Type B pancreatic cell (in vitro differentiated cells): ENCODE data around the gene ZBTB20. TPM values are rescaled to one million over a fixed set of nuclear protein-coding genes. Genes with fewer than 3 reads are reported as not detected.

ENCODE experiments used
- DNase-seq: peaks from one replicate; pipeline ENCODE4 v3.0.0; 2021; ENCODE audit warnings: mixed read lengths; ENCODE audit not compliant: unreplicated experiment; ENCODE audit errors: extremely low spot score
- H3K27ac Mint-ChIP-seq: 2 replicates; pipeline ENCODE4 v1.8.0; 2021; ENCODE audit warnings: mild to moderate bottlenecking, mixed read lengths
- H3K27me3 Mint-ChIP-seq: 2 replicates; pipeline ENCODE4 v1.8.0; 2021; ENCODE audit warnings: mixed read lengths
- H3K36me3 Mint-ChIP-seq: 2 replicates; pipeline ENCODE4 v1.8.0; 2021; ENCODE audit warnings: mixed read lengths
- H3K4me1 Mint-ChIP-seq: one replicate; pipeline ENCODE4 v1.8.0; 2021; ENCODE audit warnings: mixed read lengths; ENCODE audit not compliant: unreplicated experiment
- H3K4me3 Mint-ChIP-seq: 2 replicates; pipeline ENCODE4 v1.8.0; 2021; ENCODE audit warnings: mild to moderate bottlenecking, mixed read lengths
- H3K9me3 Mint-ChIP-seq: 2 replicates; pipeline ENCODE4 v1.8.0; 2021; ENCODE audit warnings: mixed read lengths
- total RNA-seq: library from RNA; stranded (reverse); gene quantifications from 2 replicates; pipeline ENCODE4 v1.2.1, GENCODE V29; 2021; ENCODE audit warnings: low replicate concordance
- TF ChIP-seq, protein P1 (sequence below): fragments of 200-600 bp; sonication (generic); conservative IDR thresholded peaks from 2 replicates; pipeline ENCODE4 v1.5.0; 2021; ENCODE audit warnings: antibody characterized with exemption, mild to moderate bottlenecking

ZBTB20 gene
- total RNA-seq, 1 donor from 2014 or later: 14.4 TPM

DNA sequence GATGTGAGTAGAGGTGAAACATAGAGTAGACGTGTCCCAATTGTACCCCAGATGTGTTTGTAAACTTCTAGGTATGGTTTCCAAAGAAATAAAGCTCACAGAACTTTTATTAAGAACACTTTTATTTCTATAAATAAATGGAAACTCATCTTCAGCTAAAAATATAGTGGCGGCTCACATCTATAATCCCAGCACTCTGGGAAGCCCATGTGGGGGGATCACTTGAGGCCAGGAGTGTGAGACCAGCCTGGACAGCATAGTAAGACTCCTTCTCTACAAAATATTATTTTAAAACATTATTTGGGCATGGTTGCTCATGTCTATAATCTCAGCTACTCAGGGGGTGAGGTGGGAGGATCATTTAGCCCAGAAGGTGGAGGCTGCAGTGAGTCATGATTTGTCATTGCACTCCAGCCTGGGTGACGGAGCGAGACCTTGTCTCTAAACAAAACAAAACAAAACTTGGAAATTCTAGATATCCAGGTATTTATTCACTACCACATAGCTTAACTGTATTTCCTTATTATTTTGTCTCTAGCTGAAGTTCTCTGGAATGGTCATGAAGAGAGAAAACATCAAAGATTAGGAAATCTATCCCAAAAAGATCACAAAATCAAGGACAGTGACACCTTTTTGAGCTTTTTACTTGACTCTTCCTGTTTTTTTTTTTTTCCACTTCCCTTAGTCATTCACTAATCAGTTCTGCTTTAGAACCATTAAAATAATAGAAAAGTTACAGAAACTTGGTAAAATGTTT lies 595.1 kb downstream of the ZBTB20 start:
- TF ChIP-seq, protein P1, sequence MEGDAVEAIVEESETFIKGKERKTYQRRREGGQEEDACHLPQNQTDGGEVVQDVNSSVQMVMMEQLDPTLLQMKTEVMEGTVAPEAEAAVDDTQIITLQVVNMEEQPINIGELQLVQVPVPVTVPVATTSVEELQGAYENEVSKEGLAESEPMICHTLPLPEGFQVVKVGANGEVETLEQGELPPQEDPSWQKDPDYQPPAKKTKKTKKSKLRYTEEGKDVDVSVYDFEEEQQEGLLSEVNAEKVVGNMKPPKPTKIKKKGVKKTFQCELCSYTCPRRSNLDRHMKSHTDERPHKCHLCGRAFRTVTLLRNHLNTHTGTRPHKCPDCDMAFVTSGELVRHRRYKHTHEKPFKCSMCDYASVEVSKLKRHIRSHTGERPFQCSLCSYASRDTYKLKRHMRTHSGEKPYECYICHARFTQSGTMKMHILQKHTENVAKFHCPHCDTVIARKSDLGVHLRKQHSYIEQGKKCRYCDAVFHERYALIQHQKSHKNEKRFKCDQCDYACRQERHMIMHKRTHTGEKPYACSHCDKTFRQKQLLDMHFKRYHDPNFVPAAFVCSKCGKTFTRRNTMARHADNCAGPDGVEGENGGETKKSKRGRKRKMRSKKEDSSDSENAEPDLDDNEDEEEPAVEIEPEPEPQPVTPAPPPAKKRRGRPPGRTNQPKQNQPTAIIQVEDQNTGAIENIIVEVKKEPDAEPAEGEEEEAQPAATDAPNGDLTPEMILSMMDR: no peak
- Mint-ChIP-seq H3K27ac (no peak overlapping the region), H3K27me3 (no peaks in the 10 kb centered on the region), H3K4me1 (peaks cover 8% of the 10 kb centered on the region), H3K9me3 (no peaks in the 10 kb centered on the region), H3K36me3 (no peaks in the 10 kb centered on the region), H3K4me3 (no peak overlapping the region)
- DNase-seq: no peak

DNA sequence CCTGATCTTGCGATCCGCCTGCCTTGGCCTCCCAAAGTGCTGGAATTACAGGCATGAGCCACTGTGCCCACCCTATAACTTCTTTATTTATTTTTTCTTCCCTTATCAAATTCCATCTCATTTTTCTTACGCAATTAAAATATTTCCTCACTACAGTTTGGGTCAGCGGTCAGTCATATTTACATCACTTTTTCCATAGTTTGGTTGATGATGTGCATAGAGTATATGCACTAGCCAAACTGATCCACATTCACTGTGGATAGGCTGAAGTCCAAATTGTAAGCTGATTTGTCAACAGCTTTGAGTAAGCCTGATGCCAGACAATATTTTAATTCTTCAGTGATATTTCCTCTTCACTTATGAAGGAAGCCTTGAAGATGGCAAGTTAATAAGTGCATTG lies 596.9 kb downstream of the ZBTB20 start:
- no peaks in the 10 kb centered on the region for H3K27me3 Mint-ChIP-seq
- peaks cover 5% of the 10 kb centered on the region for H3K4me1 Mint-ChIP-seq
- DNase-seq: no peak
- H3K27ac Mint-ChIP-seq: no peak overlapping the region
- TF ChIP-seq, protein P1: no peak
- peaks cover under 1% of the 10 kb centered on the region for H3K9me3 Mint-ChIP-seq
- no peaks in the 10 kb centered on the region for H3K36me3 Mint-ChIP-seq
- no peak overlapping the region for H3K4me3 Mint-ChIP-seq

DNA sequence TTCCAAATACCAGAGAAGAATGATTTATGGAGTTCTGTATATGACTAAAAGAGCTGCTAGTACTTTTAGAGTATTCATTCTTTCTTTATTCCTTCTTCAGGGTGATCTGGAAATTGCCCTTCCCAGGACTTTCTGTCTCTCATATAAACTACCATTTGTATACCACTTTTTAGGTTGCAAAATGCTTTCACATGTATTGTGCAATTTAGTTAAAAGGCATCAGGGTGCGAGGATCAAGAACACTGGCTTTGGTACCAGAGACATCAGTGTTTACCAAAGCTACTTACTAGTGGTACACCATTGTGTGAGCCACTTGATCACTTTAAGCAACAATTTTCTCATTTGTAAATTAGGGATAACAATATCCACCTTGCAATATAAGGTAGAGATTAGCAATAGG lies 601.9 kb downstream of the ZBTB20 start:
- H3K4me1 Mint-ChIP-seq: no peaks in the 10 kb centered on the region
- DNase-seq: no peak
- H3K4me3 Mint-ChIP-seq: no peak overlapping the region
- H3K27me3 Mint-ChIP-seq: no peaks in the 10 kb centered on the region
- TF ChIP-seq, protein P1: no peak
- no peak overlapping the region for H3K27ac Mint-ChIP-seq
- peaks cover 4% of the 10 kb centered on the region for H3K9me3 Mint-ChIP-seq
- H3K36me3 Mint-ChIP-seq: no peaks in the 10 kb centered on the region

DNA sequence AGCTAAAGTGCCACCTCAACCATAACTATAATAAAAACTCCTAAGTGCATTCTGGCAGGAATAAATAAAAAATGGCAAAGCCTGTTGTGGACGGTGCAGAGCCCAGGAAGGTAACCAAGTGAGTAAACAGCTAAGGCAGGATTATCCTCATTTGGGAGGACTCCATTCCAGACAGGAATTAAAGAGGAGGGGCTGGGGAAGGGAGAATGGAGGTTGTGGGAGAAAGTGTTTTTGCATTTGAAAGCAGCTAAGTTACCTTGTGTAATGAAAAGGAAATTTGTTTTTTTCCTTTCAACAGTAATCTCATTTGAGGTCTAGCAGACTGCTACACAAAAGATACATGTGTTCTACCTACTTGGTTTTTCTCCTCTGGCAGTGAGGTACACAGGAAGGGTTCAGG lies 604.7 kb downstream of the ZBTB20 start:
- Mint-ChIP-seq H3K36me3 (no peaks in the 10 kb centered on the region), H3K4me1 (no peaks in the 10 kb centered on the region), H3K27me3 (no peaks in the 10 kb centered on the region), H3K9me3 (peaks cover 4% of the 10 kb centered on the region), H3K4me3 (no peak overlapping the region), H3K27ac (no peak overlapping the region)
- TF ChIP-seq, protein P1: no peak
- no peak for DNase-seq

DNA sequence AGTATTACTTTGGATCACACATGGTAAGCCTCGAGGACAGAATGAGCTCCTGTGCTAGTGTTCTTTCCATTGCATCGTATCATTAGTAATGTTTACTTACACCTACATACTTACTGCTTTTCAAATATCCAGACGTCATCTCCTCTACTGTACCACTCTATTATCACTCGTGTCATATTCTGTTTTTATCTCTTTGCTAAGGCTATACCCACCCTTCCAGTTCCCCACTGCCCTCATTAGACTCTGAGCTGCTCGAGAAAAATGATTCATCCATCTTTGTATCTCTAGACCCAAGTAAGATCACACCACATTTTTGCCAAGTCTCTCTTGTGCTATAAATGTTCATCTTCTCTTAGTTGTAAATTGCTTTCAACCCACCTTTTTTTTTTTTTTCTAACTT lies 607.6 kb downstream of the ZBTB20 start:
- Mint-ChIP-seq H3K4me3 (no peak overlapping the region), H3K9me3 (no peaks in the 10 kb centered on the region)

More for the DNA sequence above, 607.6 kb downstream of the ZBTB20 start:
- no peaks in the 10 kb centered on the region for H3K36me3 Mint-ChIP-seq
- H3K27ac Mint-ChIP-seq: no peak overlapping the region
- H3K27me3 Mint-ChIP-seq: no peaks in the 10 kb centered on the region
- TF ChIP-seq, protein P1: no peak
- no peak for DNase-seq
- H3K4me1 Mint-ChIP-seq: no peaks in the 10 kb centered on the region
